Measurements from ENCODE around the gene INTS14. TPM values are rescaled to one million over a fixed set of nuclear protein-coding genes. Genes with fewer than 3 reads are reported as not detected.
A peak's percentile ranks its signal among the peaks of the same experiment; 100 is the strongest.

INTS14 gene
- total and polyA plus RNA-seq, 5 experiments from 2014 or later = 20.4 to 53.2 (median 30.3) TPM

DNA sequence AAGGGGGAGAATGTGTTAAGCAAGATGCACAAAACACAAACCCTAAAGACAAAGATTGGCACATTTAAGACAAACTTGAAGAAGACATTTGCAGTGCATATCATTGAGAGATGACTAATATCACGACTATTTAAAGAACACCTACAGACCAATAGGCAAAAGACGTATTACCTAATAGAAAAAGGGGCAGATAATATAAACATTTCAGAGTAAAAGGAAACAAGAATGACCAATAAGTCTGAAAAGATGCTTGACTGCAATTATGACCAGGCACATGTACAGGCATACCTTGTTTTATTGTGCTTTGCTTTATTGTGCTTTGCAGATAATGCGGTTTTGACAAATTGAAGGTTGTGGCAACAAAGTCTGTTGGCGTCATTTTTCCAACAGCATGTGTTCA is 75.7 kb downstream of the INTS14 start:
- Mint-ChIP-seq H3K27ac (no peak overlapping the region), H3K36me3 (peaks cover 0 to 14% (median 0%) of the 10 kb centered on the region in 3 donors), H3K4me3 (no peak overlapping the region), H3K9me3 (no peaks in the 10 kb centered on the region), H3K27me3 (no peaks in the 10 kb centered on the region), H3K4me1 (peaks cover 20 to 45% (median 39%) of the 10 kb centered on the region in 4 donors)
- ATAC-seq (no peak), DNase-seq (no peak)
- POLR2A ChIA-PET = no interaction called here

DNA sequence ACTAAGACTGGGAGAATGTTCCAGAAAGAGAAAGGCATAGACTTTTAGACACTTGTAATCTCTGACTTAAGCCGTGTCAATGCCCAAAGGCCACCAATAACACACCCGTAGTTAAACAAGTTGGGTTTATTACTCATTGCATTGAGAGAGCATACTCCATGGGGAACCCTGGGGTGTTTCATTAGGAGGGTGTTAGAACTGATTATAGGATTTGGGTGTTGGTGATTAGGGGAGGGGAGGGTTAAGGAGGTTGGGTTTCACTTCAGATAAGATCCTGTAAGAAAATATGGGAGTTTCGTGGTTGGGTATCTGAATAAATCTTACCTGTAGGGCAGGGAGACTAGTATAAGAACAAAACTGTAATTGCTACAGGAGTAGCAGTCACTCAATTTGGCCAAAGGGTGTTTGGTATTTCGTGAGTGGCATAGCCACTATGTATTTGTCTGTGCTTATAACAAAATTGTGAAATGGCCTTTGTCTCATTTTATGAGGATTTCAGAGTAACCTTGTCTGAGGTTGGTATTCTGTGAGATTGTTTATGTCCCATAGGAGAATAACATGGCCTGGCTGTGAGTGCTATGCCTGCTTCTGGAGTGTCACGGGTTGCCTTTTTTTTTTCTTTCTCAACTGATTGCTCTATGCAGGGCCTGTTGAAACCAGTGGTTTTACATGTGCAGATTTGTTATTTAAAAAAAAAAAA is 77.7 kb downstream of the INTS14 start:
- no peaks in the 10 kb centered on the region for H3K27me3 Mint-ChIP-seq
- POLR2A ChIA-PET = interaction anchor here (0.8 kb wide), 1 partner anchor 46 kb away, joined by 3 read pairs; no protein-coding TSS in a partner anchor
- no peak for DNase-seq
- no peak for ATAC-seq
- peak overlapping the region in 2 of 10 donors; percentile 56 to 86 for H3K27ac Mint-ChIP-seq
- peaks cover 24 to 50% (median 42%) of the 10 kb centered on the region in 4 donors for H3K4me1 Mint-ChIP-seq
- H3K4me3 Mint-ChIP-seq = peak overlapping the region in 1 of 10 donors; percentile 58
- H3K9me3 Mint-ChIP-seq = no peaks in the 10 kb centered on the region
- H3K36me3 Mint-ChIP-seq = peaks cover 0 to 14% (median 0%) of the 10 kb centered on the region in 3 donors

GRCh38 chr15:65532738-65533051 is 78.2 kb downstream of the INTS14 start:
- Mint-ChIP-seq H3K9me3 (no peaks in the 10 kb centered on the region), H3K27me3 (no peaks in the 10 kb centered on the region), H3K4me1 (peaks cover 20 to 46% (median 38%) of the 10 kb centered on the region in 4 donors), H3K4me3 (peak overlapping the region in 3 of 10 donors; percentile 40 to 46 (median 42)), H3K36me3 (peaks cover 0 to 11% (median 0%) of the 10 kb centered on the region in 3 donors), H3K27ac (no peak overlapping the region)
- no peak for DNase-seq
- ATAC-seq = no peak
- POLR2A ChIA-PET = interaction anchor here (0.8 kb wide), 1 partner anchor 46 kb away, joined by 3 read pairs; no protein-coding TSS in a partner anchor

- Mint-ChIP-seq H3K9me3 (no peaks in the 10 kb centered on the region), H3K27ac (peak within 1 kb of the TSS; percentile 85 to 96 (median 92)), H3K27me3 (no peaks in the 10 kb centered on the region), H3K4me1 (peaks cover 19 to 44% (median 37%) of the 10 kb centered on the region in 4 donors), H3K4me3 (peak within 1 kb of the TSS; percentile 79 to 93 (median 88)), H3K36me3 (peaks cover 0 to 7% (median 0%) of the 10 kb centered on the region in 3 donors)
- DNase-seq (peak; percentile 79 to 96 (median 88)), ATAC-seq (peak; percentile 95 to 98)
- POLR2A ChIA-PET = interaction anchor here (0.6 to 2.4 kb wide), 7 partner anchors 9 to 282 kb away, joined by 3 to 11 read pairs (median 4); partner anchors contain the start of gene INTS14
Measured at GRCh38 chr15:65530318-65531111, 80.4 kb downstream of the INTS14 start, which contains the start of gene HACD3. TSS of gene HACD3 (plus strand) at chr15:65530463. CDS start at chr15:65530632, 169 bp downstream.

GRCh38 chr15:65529762-65530317 is 81.1 kb downstream of the INTS14 start:
- no peak for DNase-seq
- POLR2A ChIA-PET = interaction anchor here (0.6 to 2.4 kb wide), 6 partner anchors 9 to 282 kb away, joined by 3 to 11 read pairs (median 4); partner anchors contain the start of gene INTS14

More at GRCh38 chr15:65529762-65530317, 81.1 kb downstream of the INTS14 start:
- no peak for ATAC-seq
- Mint-ChIP-seq H3K36me3 (peaks cover 0 to 7% (median 0%) of the 10 kb centered on the region in 3 donors), H3K9me3 (no peaks in the 10 kb centered on the region), H3K4me1 (peaks cover 17 to 42% (median 34%) of the 10 kb centered on the region in 4 donors), H3K27ac (peak overlapping the region; percentile 85 to 96 (median 92)), H3K4me3 (peak overlapping the region; percentile 79 to 93 (median 88)), H3K27me3 (no peaks in the 10 kb centered on the region)

Other genes starting within 250 kb of the INTS14 start
- gene IGDCC3, start 233.1 kb downstream of the INTS14 start, total RNA-seq = not detected
- gene IGDCC3, start 233.1 kb downstream of the INTS14 start, polyA plus RNA-seq = not detected
- gene IGDCC4, start 188.2 kb downstream of the INTS14 start, total RNA-seq = under 1 TPM; 0.08 to 0.14 TPM
- under 1 TPM in 1 of 3 donors, not detected in 2; 0.12 TPM for gene IGDCC4, start 188.2 kb downstream of the INTS14 start, polyA plus RNA-seq
- 10 to 100 TPM; 60.3 to 63.8 TPM for gene DPP8, start 93.4 kb downstream of the INTS14 start, total RNA-seq
- 10 to 100 TPM; 38.1 to 47.1 (median 41.8) TPM for gene DPP8, start 93.4 kb downstream of the INTS14 start, polyA plus RNA-seq
- 10 to 100 TPM; 22.8 to 25.2 TPM for gene HACD3, start 80.7 kb downstream of the INTS14 start, total RNA-seq
- 10 to 100 TPM; 26.1 to 31.6 (median 30.6) TPM for gene HACD3, start 80.7 kb downstream of the INTS14 start, polyA plus RNA-seq
- gene SLC24A1, start 10.8 kb upstream of the INTS14 start, total RNA-seq = 1 to 10 TPM; 5.0 to 6.6 TPM
- gene SLC24A1, start 10.8 kb upstream of the INTS14 start, polyA plus RNA-seq = 1 to 10 TPM in 2 of 3 donors, under 1 TPM in 1; 0.93 to 2.4 (median 1.7) TPM
- gene DENND4A, start 181.2 kb upstream of the INTS14 start, total RNA-seq = 10 to 100 TPM; 58.4 to 62.9 TPM
- gene DENND4A, start 181.2 kb upstream of the INTS14 start, polyA plus RNA-seq = 10 to 100 TPM in 2 of 3 donors, 1 to 10 TPM in 1; 9.3 to 12.0 (median 11.2) TPM